RWPE2 (cell line): ENCODE measurements around the gene PIPOX.
"Not testable (repeated sequence)": the region's sequence is repeated elsewhere in the genome, so short reads cannot be mapped to it uniquely, and the experiment has no call there.

ENCODE experiments used
- ATAC-seq: fragments of 200-7000 bp; cut with Tn5 transposase; 3 replicates; pipeline ENCODE4 v1.9.1; 2021; ENCODE audit warnings: low read depth
- DNase-seq: peaks from one replicate; pipeline ENCODE4 v3.0.0-alpha.2; 2020; ENCODE audit warnings: low spot score
- H3K27ac ChIP-seq: fragments of 450-650 bp; 2 replicates; pipeline ENCODE4 v1.5.1; 2017; ENCODE audit warnings: mild to moderate bottlenecking; ENCODE audit not compliant: poor library complexity, severe bottlenecking
- H3K27me3 ChIP-seq: fragments of 250-450 bp; sonication (Bioruptor Pico); 2 replicates; pipeline ENCODE4 v1.5.1; 2021; ENCODE audit warnings: mild to moderate bottlenecking, moderate library complexity; ENCODE audit not compliant: insufficient read depth, poor library complexity, severe bottlenecking
- H3K36me3 ChIP-seq: fragments of 250-450 bp; sonication (Bioruptor Pico); 2 replicates; pipeline ENCODE4 v1.5.1; 2020; ENCODE audit warnings: low read depth, mild to moderate bottlenecking, moderate library complexity
- H3K4me1 ChIP-seq: fragments of 250-450 bp; sonication (Bioruptor Pico); 2 replicates; pipeline ENCODE4 v1.5.1; 2021; ENCODE audit warnings: mild to moderate bottlenecking, moderate library complexity; ENCODE audit not compliant: insufficient read depth, poor library complexity, severe bottlenecking
- H3K4me3 ChIP-seq: fragments of 250-450 bp; sonication (Bioruptor Pico); 2 replicates; pipeline ENCODE4 v1.5.1; 2021; ENCODE audit warnings: mild to moderate bottlenecking, moderate library complexity; ENCODE audit not compliant: severe bottlenecking
- H3K9me3 ChIP-seq: fragments of 250-450 bp; sonication (Bioruptor Pico); 2 replicates; pipeline ENCODE4 v1.5.1; 2021; ENCODE audit warnings: mild to moderate bottlenecking, moderate library complexity; ENCODE audit not compliant: severe bottlenecking
- TF ChIP-seq, protein P1 (sequence below): fragments of 450-650 bp; IDR thresholded peaks from one replicate; pipeline ENCODE4 v1.5.1; 2017; ENCODE audit warnings: mild to moderate bottlenecking, moderate library complexity; ENCODE audit not compliant: poor library complexity, severe bottlenecking

Gene PIPOX

DNA sequence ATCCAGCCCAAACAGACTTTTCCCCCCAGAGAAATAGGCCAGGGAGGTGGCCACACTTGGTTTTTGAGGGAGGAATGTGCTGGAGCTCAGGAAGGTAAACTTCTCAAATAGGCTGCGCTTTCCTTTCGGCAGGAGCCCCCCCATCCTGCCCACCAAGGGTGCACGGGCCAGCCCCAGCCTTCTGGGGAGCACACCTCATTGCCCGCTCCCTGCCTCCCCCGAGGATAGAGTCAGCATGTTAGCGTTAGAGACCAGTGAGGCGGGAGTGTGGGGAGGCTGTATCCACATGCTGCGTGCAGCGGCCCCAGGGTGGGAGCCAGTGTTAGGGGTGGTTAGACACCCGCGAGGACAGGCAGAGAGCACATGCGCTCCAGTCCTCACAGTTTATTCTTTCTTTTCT lies 42.3 kb downstream of the PIPOX start:
- Histone ChIP-seq H3K9me3 (no peaks in the 10 kb centered on the region), H3K4me3 (no peak overlapping the region), H3K4me1 (no peaks in the 10 kb centered on the region), H3K36me3 (peaks cover 27% of the 10 kb centered on the region), H3K27ac (no peak overlapping the region), H3K27me3 (no peaks in the 10 kb centered on the region)
- DNase-seq (no peak), ATAC-seq (no peak)
- TF ChIP-seq, protein P1, sequence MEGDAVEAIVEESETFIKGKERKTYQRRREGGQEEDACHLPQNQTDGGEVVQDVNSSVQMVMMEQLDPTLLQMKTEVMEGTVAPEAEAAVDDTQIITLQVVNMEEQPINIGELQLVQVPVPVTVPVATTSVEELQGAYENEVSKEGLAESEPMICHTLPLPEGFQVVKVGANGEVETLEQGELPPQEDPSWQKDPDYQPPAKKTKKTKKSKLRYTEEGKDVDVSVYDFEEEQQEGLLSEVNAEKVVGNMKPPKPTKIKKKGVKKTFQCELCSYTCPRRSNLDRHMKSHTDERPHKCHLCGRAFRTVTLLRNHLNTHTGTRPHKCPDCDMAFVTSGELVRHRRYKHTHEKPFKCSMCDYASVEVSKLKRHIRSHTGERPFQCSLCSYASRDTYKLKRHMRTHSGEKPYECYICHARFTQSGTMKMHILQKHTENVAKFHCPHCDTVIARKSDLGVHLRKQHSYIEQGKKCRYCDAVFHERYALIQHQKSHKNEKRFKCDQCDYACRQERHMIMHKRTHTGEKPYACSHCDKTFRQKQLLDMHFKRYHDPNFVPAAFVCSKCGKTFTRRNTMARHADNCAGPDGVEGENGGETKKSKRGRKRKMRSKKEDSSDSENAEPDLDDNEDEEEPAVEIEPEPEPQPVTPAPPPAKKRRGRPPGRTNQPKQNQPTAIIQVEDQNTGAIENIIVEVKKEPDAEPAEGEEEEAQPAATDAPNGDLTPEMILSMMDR: no peak

DNA sequence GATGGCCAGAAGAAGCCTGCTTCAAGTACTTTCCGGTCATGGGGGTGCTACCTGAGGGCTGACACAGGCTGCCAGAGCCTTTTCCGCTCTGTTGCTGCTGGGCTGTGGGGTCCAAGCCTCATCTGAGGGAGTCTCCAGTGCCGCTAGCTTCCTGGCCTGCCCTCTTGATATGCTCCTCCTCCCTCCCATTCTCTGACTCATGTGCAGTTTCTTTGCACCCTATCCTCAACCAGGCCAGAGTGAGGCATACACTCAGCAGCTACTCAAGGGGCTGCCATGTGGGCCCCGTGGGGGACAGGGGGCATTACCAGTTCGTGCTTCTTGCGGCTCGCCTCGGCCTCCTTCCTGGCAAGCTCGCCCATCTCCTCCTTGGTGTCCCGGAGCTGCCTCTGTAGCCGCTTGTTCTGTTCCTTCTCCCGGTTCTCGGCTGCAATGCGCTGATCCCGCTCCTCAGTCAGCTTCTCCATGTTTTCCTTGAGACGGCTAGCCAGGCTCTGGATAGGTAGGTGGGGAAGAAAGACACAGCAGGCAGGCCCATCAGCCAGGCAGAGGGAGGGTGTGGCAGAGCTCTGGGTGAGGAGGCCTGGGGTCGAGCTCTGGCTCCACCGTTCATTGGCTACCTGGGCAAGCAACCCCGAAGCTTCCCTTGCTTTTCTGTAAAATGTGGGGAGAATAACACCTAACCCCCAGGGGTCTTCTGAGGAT lies 43.8 kb downstream of the PIPOX start:
- Histone ChIP-seq H3K9me3 (no peaks in the 10 kb centered on the region), H3K4me1 (no peaks in the 10 kb centered on the region), H3K27ac (no peak overlapping the region), H3K36me3 (peaks cover 39% of the 10 kb centered on the region), H3K4me3 (no peak overlapping the region), H3K27me3 (no peaks in the 10 kb centered on the region)
- TF ChIP-seq, protein P1: no peak
- no peak for DNase-seq
- no peak for ATAC-seq

DNA sequence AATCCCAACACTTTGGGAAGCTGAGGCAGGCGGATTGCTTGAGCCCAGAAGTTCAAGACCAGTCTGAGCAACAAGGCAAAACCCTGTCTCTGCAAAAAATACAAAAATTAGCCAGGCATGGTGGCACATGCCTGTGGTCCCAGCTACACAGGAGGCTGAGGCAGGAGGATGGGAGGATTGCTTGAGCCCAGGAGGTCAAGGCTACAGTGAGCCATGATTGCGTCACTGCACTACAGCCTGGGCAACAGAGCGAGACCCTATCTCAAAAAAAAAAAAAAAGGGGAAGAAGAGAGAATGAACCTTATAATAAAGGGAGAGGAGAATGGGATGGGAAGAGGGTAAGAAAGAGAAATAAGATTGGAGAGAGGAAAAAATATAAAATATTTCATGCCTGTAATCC lies 45.8 kb downstream of the PIPOX start:
- H3K27ac ChIP-seq, DNase-seq, H3K9me3 ChIP-seq, H3K27me3 ChIP-seq, H3K4me1 ChIP-seq, ATAC-seq, H3K4me3 ChIP-seq: not testable (repeated sequence)
- H3K36me3 ChIP-seq: peaks cover 51% of the 10 kb centered on the region

DNA sequence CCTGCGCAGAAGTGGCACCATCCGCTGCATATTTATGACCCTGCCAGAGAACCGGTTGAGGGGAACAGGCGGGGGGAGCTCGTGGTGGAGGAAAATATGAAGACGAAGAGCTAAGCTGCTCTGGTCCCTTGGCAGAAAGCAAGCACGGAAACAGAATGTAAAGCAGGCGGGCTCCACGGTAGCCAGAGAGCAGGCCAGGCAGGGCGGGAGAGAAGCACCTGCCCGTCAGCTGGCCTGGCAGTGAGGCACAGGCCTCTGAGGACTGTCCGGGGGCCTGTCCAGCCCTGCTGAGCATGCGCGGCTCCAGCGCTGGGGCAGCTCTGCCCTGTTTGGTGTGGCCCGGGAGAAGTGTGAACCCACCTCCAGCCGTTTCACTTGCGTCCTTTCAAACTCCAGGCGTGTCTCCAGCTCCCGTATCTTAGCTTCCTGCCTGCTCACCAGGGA lies 46.7 kb downstream of the PIPOX start:
- no peaks in the 10 kb centered on the region for H3K9me3 ChIP-seq
- peaks cover 54% of the 10 kb centered on the region for H3K36me3 ChIP-seq
- no peak overlapping the region for H3K4me3 ChIP-seq
- ATAC-seq (no peak), DNase-seq (no peak)
- no peaks in the 10 kb centered on the region for H3K27me3 ChIP-seq
- no peak overlapping the region for H3K27ac ChIP-seq
- TF ChIP-seq, protein P1: no peak
- H3K4me1 ChIP-seq: no peaks in the 10 kb centered on the region

DNA sequence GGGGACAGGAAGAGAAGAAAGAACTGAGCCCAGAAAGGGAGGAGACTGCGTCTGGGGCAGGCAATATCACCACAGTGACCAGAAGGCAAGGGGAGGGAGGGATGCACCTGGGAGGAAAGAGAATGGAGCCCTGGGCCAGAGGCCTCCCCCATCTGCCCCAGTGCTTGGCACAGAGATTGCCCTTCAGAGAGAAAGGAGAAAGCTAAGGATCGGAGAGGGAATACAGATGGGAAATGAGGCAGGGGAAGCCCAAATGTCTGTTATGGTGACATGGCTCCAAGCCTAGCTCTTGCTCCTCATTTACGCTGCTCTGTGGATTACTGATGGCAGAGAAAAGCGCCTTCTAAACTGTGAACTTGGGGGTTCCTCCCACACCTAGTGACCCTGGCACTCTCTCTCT lies 47.2 kb downstream of the PIPOX start:
- TF ChIP-seq, protein P1: no peak
- Histone ChIP-seq H3K27me3 (no peaks in the 10 kb centered on the region), H3K27ac (no peak overlapping the region), H3K36me3 (peaks cover 59% of the 10 kb centered on the region), H3K4me3 (no peak overlapping the region), H3K4me1 (no peaks in the 10 kb centered on the region), H3K9me3 (no peaks in the 10 kb centered on the region)
- ATAC-seq (no peak), DNase-seq (no peak)
